ENCODE measurements around the gene CACNA1S. TPM values are rescaled to one million over a fixed set of nuclear protein-coding genes. Genes with fewer than 3 reads are reported as not detected.

CACNA1S gene
- total RNA-seq, 1 experiment from 2014 or later: 0.02 TPM

DNA sequence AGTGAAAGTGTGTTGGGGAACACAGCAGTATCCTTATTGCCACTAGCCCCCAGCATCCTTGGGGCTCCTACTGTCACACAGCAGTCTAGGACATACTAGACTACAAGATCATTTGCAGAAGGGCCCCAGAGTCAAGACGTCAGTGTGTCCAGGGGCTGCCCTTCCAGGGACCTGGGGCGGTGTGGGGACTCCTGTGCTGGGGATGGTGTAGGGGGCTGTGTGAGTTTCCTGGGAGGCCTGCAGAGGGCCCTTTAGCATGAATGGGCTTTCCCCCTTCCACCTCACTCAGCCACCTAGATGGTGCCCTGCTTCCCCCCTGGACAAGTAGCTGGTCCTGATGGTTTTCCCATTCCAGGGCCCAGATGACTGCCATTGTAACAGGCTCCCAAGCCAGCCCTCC lies 71.2 kb downstream of the CACNA1S start:
- no peaks in the 10 kb centered on the region for H3K4me1 Mint-ChIP-seq
- no peaks in the 10 kb centered on the region for H3K36me3 Mint-ChIP-seq
- ChIA-PET POLR2A (no interaction called here), CTCF (interaction anchor here (1.3 to 10.1 kb wide), 5 partner anchors 17 to 78 kb away, joined by 5 to 153 read pairs (median 94); partner anchors contain the start of gene KIF21B)
- TF ChIP-seq TEAD1 (CRISPR knock-in tag; IDR thresholded peaks at IDR 0.05) (no peak), ZNF423 (CRISPR knock-in tag; IDR thresholded peaks at IDR 0.05) (no peak), ZNF532 (CRISPR knock-in tag; IDR thresholded peaks at IDR 0.05; ENCODE audit: borderline replicate concordance) (no peak), KAT7 (CRISPR knock-in tag; IDR thresholded peaks at IDR 0.05; ENCODE audit: borderline replicate concordance) (no peak), JAZF1 (CRISPR knock-in tag; IDR thresholded peaks at IDR 0.05) (no peak), CDX4 (CRISPR knock-in tag; IDR thresholded peaks at IDR 0.05; ENCODE audit: borderline replicate concordance) (no peak), E2F5 (CRISPR knock-in tag; IDR thresholded peaks at IDR 0.05) (no peak), MLX (CRISPR knock-in tag; IDR thresholded peaks at IDR 0.05) (no peak), GTF2I (CRISPR knock-in tag; conservative IDR thresholded peaks at IDR 0.05) (no peak), GRHL2 (CRISPR knock-in tag; IDR thresholded peaks at IDR 0.05; ENCODE audit: insufficient replicate concordance, severe bottlenecking) (no peak)
- TF ChIP-seq, protein P1, sequence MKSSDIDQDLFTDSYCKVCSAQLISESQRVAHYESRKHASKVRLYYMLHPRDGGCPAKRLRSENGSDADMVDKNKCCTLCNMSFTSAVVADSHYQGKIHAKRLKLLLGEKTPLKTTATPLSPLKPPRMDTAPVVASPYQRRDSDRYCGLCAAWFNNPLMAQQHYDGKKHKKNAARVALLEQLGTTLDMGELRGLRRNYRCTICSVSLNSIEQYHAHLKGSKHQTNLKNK (CRISPR knock-in tag; IDR thresholded peaks at IDR 0.05): no peak
- TF ChIP-seq, protein P2, sequence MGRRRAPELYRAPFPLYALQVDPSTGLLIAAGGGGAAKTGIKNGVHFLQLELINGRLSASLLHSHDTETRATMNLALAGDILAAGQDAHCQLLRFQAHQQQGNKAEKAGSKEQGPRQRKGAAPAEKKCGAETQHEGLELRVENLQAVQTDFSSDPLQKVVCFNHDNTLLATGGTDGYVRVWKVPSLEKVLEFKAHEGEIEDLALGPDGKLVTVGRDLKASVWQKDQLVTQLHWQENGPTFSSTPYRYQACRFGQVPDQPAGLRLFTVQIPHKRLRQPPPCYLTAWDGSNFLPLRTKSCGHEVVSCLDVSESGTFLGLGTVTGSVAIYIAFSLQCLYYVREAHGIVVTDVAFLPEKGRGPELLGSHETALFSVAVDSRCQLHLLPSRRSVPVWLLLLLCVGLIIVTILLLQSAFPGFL (CRISPR knock-in tag; IDR thresholded peaks at IDR 0.05; ENCODE audit: borderline replicate concordance): no peak
- TF ChIP-seq, protein P3, sequence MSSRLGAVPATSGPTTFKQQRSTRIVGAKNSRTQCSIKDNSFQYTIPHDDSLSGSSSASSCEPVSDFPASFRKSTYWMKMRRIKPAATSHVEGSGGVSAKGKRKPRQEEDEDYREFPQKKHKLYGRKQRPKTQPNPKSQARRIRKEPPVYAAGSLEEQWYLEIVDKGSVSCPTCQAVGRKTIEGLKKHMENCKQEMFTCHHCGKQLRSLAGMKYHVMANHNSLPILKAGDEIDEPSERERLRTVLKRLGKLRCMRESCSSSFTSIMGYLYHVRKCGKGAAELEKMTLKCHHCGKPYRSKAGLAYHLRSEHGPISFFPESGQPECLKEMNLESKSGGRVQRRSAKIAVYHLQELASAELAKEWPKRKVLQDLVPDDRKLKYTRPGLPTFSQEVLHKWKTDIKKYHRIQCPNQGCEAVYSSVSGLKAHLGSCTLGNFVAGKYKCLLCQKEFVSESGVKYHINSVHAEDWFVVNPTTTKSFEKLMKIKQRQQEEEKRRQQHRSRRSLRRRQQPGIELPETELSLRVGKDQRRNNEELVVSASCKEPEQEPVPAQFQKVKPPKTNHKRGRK (CRISPR knock-in tag; IDR thresholded peaks at IDR 0.05; ENCODE audit: borderline replicate concordance): no peak
- TF ChIP-seq, protein P4, sequence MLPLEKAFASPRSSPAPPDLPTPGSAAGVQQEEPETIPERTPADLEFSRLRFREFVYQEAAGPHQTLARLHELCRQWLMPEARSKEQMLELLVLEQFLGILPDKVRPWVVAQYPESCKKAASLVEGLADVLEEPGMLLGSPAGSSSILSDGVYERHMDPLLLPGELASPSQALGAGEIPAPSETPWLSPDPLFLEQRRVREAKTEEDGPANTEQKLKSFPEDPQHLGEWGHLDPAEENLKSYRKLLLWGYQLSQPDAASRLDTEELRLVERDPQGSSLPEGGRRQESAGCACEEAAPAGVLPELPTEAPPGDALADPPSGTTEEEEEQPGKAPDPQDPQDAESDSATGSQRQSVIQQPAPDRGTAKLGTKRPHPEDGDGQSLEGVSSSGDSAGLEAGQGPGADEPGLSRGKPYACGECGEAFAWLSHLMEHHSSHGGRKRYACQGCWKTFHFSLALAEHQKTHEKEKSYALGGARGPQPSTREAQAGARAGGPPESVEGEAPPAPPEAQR (CRISPR knock-in tag; IDR thresholded peaks at IDR 0.05): no peak
- H3K9me3 Mint-ChIP-seq: no peaks in the 10 kb centered on the region
- no peak overlapping the region for H3K4me3 Mint-ChIP-seq
- DNase-seq (ENCODE audit: low spot score) (no peak), ATAC-seq (peak; percentile 29)
- no peak overlapping the region for H3K27ac Mint-ChIP-seq
- H3K27me3 Mint-ChIP-seq (ENCODE audit: low read depth): no peaks in the 10 kb centered on the region

All from WTC11 (cell line).